HFF-Myc (cell line): ENCODE data around the gene STPG2.

Experiments
- DNase-seq: peaks from one replicate; pipeline ENCODE4 v3.0.0-alpha.2; 2011; ENCODE audit warnings: low read depth; ENCODE audit errors: extremely low read depth
- H3K4me3 ChIP-seq: replicated peaks from 2 replicates; pipeline ENCODE4 v1.5.1; 2011; ENCODE audit warnings: low read depth, mild to moderate bottlenecking, control low read depth, low read length
- TF ChIP-seq, protein P1 (sequence below): IDR thresholded peaks from 2 replicates; pipeline ENCODE4 v1.5.1; 2012; ENCODE audit warnings: mild to moderate bottlenecking, low read depth, low read length, control low read depth; ENCODE audit errors: missing control alignments

Gene STPG2

GRCh38 chr4:97978791-97979488 lies 164.3 kb downstream of the STPG2 start:
- TF ChIP-seq, protein P1, sequence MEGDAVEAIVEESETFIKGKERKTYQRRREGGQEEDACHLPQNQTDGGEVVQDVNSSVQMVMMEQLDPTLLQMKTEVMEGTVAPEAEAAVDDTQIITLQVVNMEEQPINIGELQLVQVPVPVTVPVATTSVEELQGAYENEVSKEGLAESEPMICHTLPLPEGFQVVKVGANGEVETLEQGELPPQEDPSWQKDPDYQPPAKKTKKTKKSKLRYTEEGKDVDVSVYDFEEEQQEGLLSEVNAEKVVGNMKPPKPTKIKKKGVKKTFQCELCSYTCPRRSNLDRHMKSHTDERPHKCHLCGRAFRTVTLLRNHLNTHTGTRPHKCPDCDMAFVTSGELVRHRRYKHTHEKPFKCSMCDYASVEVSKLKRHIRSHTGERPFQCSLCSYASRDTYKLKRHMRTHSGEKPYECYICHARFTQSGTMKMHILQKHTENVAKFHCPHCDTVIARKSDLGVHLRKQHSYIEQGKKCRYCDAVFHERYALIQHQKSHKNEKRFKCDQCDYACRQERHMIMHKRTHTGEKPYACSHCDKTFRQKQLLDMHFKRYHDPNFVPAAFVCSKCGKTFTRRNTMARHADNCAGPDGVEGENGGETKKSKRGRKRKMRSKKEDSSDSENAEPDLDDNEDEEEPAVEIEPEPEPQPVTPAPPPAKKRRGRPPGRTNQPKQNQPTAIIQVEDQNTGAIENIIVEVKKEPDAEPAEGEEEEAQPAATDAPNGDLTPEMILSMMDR = no peak
- no peak for DNase-seq
- H3K4me3 ChIP-seq = no peak overlapping the region

DNA sequence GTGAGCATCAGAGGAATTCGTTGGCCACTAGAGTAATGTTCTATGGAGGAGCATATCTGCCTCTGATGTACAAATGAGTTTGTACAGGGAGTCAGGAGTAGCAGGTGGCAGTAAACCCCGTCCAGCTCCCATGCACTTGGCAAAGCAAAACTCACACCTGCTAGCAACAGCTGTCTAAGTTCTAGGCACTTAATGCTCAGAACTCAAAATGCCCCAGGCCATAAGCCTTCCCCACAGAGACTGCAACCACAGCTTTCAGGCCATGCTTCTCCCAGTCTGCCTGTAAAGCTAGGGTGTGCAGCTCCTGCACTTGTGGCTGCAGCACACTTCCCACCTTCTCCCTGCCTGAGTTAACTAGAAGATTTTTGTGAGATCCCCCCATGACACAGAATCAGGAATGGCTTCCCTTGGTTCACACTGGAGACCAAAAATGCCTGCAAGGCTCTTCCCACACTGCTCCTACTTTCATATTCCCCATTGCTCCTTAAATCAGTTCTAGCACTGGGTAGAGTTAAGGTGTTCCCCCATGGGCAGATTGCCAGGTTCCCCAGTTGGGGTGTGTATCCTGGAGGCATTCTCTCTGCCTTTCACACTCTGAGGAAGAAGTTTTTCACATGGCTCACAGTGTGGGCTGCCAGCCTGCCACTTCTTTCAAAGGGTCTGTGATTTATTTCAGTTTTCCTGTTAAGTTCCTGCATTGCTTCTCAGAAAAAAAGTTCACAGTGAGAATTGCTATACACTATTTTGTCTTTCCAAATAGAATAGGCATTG lies 189.9 kb downstream of the STPG2 start:
- TF ChIP-seq, protein P1 = no peak
- DNase-seq = no peak
- H3K4me3 ChIP-seq = no peak overlapping the region

- no peak overlapping the region for H3K4me3 ChIP-seq
- TF ChIP-seq, protein P1 = no peak
- no peak for DNase-seq
Measured at GRCh38 chr4:97952763-97953162, 190.5 kb downstream of the STPG2 start.

GRCh38 chr4:97950836-97951235 lies 192.4 kb downstream of the STPG2 start:
- TF ChIP-seq, protein P1 = no peak

GRCh38 chr4:97942951-97943350 lies 200.3 kb downstream of the STPG2 start:
- no peak overlapping the region for H3K4me3 ChIP-seq
- TF ChIP-seq, protein P1 = no peak
- DNase-seq = no peak

More at GRCh38 chr4:97950836-97951235, 192.4 kb downstream of the STPG2 start:
- no peak for DNase-seq
- no peak overlapping the region for H3K4me3 ChIP-seq

GRCh38 chr4:97942137-97942536 lies 201.1 kb downstream of the STPG2 start:
- DNase-seq = no peak
- H3K4me3 ChIP-seq = no peak overlapping the region
- TF ChIP-seq, protein P1 = no peak
